DMS79 (cell line): ENCODE data around the gene SSBP2.
"Not testable (repeated sequence)": the region's sequence is repeated elsewhere in the genome, so short reads cannot be mapped to it uniquely, and the experiment has no call there.

Source experiments
- DNase-seq: peaks from one replicate; lab custom pipeline; 2025; lab: John Stamatoyannopoulos, UW

The SSBP2 gene

GRCh38 chr5:81427566-81427965 is 323.3 kb downstream of the SSBP2 start:
- DNase-seq = no peak

- no peak for DNase-seq
Measured at GRCh38 chr5:81426359-81427030, 324.4 kb downstream of the SSBP2 start.

DNA sequence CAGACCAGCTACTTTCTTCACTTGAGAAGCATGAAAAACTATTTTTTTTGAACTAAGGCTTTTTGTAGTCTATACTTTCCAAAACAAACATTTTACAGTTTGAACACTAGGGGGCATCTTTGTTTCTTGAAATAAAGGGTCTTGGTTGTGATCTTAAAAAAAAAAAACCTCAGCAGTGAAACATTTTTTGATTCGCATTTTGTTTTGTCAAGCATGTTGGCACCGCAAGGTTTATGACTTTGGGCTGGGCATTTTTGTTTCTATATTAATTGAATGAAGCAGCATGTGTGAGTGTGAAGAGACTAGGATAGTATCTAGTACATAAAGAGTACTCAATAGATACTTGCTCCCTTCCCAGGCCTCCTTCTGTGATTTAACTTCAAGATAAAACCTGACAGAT is 325.3 kb downstream of the SSBP2 start:
- DNase-seq = peak; percentile 17

DNA sequence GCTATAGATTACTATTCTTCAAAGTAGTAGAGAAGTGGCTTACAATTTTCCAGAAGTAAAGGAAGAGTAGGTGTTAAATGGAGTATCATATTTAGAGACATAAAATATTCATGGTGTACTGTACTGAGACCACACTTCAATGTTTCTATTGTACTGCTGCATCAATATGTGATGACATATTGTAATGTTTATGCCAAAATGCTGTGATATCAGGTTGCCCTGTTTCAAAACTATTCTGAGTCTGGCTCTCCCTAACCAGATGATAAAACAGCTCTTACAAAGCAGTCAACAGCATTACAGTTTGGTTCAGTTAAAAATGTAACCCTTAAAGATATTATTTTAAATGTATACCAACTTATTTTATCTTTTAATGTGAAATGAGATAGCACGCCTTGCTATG is 326.2 kb downstream of the SSBP2 start:
- no peak for DNase-seq

DNA sequence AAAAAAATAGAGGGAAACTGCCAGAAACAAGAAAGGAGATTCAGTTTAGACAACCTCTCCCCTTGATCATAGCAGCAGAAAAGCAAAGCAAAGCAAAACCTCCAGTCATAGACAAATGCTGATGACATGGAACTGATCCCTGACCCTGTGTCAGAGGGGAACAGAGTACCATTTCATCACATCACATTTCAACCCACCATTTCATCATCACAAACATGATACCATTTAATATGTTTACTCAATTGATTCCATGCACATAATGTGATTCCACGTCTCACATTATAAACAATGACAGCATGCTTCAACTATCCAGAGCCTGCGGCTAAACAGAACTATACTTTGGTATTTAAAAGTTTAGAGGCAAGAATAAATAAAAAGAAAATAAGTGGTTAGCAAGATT is 328.2 kb downstream of the SSBP2 start:
- DNase-seq = no peak

DNA sequence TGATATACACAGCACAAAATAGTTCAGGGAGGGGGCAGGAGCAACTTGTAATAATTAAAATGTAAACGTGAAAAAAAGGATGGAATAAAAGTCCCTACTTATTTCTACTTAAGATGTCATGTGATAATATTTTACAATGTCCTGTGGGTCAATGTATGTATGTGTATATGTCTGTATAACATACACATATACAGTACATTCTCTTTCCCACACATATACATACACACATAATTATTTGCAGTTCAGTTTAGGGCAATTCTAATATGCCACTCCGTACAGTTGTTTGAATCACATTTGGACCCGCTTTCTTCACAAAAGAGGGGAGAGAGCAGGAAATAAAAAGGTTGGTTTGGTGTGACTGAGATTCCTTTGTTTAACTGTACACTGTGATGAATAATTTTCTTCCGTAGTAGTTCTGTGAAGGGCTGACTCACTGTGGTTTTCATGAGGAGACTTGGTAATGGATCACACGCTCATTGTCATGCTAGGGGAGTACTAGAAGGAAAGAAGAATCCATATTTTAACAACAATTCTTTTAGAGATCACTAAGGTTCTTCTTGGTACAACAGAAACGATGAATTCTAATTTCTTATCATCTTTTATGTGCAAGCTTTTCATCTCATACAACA is 330.7 kb downstream of the SSBP2 start:
- no peak for DNase-seq

DNA sequence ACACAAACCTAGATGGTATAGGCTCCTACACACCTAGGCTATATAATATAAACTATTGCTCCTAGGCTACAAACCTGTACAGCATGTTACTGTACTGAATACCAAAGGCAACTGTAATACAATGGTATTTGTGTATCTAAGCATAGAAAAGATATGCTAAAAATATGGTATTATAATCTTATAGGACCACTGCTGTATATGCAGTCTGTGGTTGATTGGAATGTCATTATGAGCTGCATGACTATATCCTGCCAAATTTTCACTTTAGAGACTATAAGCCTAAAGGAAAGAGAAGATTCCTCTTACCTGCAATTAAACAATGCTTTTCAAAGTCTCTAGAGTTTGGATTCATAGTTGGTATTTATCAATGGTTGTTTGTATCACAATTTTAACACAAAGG is 332.3 kb downstream of the SSBP2 start:
- DNase-seq = no peak

DNA sequence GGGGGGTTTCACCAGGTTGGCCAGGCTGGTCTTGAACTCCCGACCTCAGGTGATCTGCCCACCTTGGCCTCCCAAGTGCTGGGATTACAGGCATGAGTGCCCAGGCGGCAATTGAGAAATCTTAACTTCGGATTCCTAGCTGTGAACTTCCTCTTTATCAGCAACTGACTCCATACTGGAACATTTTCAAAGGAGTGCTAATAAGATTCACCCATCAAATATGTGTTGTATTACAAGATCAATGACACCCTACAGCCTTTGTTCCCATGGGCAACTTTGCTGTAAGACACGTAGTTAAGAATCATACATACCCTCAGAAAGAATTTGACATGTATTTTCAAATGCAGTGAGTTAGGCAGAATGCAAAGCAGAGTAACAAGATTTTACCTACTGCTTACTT is 333.8 kb downstream of the SSBP2 start:
- no peak for DNase-seq

- DNase-seq = no peak
Measured at GRCh38 chr5:81409896-81410295, 341.0 kb downstream of the SSBP2 start.

DNA sequence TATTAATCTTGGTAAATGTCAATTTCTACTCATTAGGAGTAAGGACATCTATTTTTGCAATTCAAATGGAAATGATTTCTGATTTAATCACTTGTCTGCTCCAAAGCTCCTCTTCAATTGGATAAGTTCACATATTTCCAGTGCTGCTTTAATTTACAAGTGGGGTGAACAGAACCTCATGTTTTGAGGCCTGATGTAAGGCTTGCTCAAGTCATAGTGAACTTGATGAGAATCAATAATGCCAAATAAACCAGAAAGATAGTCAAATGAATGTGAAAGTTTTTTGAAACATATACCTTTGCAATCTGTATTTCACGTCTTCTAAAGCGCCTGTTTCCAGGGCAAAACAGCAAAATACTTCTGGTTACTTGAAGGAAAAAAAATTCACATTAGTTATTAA is 341.5 kb downstream of the SSBP2 start:
- DNase-seq = no peak

DNA sequence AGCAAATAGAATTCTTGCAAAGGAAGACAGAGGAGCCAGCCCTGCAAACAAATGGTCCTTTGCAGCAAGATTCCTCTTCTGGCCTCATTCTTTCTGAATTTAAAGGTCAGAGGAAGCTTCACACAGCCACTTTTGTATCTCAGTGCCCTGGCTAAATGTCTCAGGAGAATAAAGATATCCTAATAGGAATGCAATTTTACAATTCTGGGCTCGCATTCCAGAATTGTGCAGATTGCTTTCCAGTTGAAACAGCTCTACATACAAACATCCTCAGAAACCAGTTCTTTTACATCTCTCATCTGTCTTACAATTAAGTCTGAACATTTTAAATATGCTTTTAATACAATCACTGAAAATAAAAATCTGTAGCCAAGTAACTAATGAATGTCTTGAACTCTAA is 342.4 kb downstream of the SSBP2 start:
- DNase-seq = no peak

DNA sequence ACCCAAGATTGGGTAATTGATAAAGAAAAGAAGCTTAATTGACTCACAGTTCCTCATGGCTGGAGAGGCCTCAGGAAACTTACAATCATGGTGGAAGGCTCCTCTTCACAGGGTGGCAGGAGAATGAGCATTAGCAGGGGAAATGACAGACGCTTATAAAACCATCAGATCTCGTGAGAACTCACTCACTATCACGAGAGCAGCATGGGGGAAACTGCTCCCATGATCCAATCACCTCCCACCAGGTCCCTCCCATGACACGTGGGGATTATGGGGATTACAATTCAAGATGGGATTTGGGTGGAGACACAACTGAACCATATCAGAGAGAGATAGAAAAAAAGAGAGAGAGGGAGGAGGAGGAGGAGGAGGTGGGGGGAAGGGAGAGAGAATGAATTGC is 343.1 kb downstream of the SSBP2 start:
- DNase-seq = not testable (repeated sequence)

DNA sequence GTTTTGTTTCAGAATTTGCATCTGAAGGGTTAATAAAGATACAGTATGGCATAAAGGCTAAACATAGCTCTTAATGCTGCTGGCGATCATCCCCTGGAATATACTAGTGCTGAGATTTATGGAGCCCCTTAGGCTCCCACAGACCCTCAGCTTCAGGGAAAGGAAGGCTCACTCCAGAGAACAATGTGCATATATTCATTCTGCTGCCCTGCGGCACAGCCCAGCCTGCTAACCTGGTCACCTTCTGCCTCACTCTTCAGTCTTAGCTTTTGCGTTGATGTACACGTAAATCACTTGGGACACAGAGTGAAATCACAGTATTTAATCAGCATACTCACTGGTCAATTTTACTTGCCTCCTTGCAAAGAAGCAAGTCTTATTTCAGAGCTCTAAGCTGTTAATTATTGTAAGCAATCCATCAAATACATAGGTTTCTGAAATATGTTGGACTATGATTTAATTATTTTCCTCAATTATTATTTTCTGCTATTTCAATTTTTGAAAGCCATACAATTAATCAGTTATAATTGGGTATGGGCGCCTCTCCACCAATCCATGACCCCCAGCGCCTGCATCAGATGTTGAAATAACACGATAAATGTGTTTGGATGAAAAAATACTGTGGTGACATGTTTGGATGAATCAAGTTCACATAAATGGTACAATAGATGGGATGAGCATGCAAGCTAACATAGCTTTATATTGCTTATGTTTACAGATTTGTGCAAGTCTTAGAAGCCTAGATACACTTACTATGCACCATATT is 345.6 kb downstream of the SSBP2 start:
- DNase-seq = no peak

DNA sequence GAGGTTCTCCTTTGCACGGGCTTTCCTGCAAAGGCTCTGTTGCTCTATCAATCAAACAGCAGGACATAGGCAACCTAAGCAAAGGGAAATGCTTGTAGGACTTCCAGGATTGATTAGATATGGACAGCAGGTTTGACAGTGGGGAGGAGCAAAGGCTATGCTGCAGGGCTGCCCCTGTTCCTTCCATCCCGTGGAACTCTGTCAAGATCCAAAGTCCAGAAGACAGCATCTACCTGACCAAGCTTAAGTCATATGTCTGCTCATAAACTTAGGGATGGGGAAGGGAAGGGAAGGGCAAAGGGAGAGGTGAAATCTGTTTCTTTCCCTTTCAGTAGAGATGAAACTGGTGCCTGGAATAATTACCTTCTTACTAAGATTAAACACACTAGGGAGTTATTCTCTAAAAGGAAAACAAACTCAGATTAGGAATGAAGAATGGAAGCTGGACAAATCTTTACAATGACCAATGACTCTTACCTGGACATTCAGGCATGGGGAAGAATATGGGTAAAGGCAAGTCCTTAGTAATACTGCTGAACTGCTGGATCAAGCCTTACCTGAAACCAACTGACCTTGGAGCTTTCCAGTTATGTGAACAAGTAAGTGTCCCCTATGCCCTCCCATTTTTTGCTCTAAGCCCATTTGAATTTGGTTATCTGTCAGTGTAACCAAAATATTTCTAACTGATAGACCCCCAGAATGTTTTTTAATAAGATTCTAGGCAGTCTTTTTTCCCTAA is 348.5 kb downstream of the SSBP2 start:
- DNase-seq = no peak

GRCh38 chr5:81401266-81401665 is 349.6 kb downstream of the SSBP2 start:
- DNase-seq = no peak

DNA sequence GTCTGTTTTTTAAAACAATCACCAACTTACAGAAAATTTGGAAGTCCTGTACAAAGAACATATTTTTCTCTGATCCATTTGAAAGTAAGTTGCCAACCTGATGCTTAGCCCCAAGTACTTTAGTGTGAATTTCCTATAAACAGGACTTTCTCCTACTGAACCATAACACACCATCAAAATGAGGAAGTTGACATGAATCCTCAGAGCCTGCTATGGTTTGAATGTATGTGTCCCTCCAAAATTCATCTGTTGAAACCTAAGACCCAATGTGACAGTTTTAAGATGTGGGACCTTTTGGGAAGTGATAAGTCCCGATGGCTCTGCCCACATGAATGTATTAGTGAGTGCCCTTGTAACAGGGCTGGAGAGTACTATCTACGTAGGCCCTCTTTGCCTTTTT is 350.5 kb downstream of the SSBP2 start:
- DNase-seq = no peak

GRCh38 chr5:81398741-81399140 is 352.2 kb downstream of the SSBP2 start:
- DNase-seq = no peak

- DNase-seq = no peak
Measured at GRCh38 chr5:81397176-81397575, 353.7 kb downstream of the SSBP2 start.

DNA sequence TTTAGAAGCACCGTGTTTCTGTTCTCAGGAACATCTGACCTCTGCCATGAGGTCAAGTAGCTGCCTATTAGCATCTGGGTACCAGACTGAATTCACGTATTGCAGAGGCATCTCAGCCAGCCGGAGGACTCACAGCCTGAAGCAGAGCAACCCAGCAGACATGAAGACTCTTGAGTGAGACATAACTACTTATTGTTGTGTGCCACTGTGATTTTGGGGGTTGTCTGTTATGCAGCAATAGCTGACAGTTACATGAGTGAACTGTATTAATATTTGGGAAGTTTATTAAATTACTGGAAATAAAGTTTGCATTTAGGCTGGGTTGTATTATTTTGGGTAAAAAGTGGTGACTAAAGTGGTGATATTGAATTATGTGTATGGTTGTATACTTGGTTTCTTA is 355.6 kb downstream of the SSBP2 start:
- no peak for DNase-seq

DNA sequence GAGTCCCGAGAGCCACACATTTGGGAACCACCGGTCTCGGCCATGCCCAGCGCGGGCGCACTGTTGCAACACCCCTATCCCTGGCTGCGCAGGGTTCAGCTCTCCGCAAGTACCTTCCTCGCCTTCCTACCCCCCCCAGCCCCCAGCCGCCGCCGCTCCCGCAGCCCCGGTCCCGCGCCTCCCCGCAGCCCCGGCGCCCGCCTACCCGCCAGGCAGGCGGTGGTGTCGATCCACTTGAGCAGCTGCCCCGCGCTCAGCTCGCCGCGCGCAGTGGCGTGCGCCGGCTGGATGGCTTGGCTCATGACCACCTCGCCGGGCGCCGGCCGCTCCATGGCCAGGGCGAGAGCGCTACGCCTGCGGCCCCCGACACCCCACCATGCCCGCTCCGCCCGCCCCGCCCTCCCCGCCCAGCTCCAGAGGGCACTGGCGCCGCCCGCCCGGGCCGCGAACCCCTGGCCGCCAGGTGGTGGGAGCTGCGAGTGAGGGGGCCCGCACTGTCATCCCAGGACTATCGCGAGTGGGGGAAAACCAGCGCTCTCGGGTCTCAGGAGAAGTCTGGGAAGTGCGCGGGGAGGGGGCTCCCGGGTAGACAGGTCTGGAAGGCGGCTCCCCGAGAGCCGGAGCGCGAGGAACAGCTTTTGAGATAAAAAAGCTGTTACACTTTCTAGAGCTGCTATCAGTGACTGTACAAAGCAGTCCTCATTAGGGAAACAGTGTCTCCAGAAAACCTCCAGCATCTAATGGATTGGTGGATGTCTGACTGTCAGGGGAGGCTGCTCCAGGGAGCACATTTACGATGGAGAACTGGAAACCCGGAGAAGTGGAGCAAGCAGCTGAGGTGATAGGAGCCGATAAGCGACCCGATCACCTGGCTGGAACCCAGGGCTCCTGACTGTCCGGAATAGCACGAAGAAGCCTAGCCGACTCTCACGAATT is 356.8 kb downstream of the SSBP2 start, which contains the start of gene ACOT12:
ACOT12 (minus strand) TSS at position 352 of the 936 bp plus-strand sequence; CDS start at position 332, 20 bp downstream.
- no peak for DNase-seq

- no peak for DNase-seq
Measured at GRCh38 chr5:81393430-81393782, 357.5 kb downstream of the SSBP2 start.
